GM19025 (cell line): Measurements from ENCODE around the gene ARHGEF10L.

Experiments
- ATAC-seq: cut with Tn5 transposase; IDR thresholded peaks from one replicate; pipeline ENCODE4 v1.9.1; 2021; ENCODE audit warnings: mild to moderate bottlenecking, low read depth, moderate library complexity; ENCODE audit not compliant: unreplicated experiment

The ARHGEF10L gene

GRCh38 chr1:17690906-17691634 lies 151.6 kb downstream of the ARHGEF10L start:
- no peak for ATAC-seq

- ATAC-seq, result no peak
Observed at GRCh38 chr1:17692645-17693044, 153.1 kb downstream of the ARHGEF10L start.

- ATAC-seq, result no peak
Observed at GRCh38 chr1:17696417-17697301, 157.2 kb downstream of the ARHGEF10L start.

GRCh38 chr1:17697458-17697857 lies 158.0 kb downstream of the ARHGEF10L start:
- ATAC-seq, result no peak

GRCh38 chr1:17699581-17699980 lies 160.1 kb downstream of the ARHGEF10L start:
- no peak for ATAC-seq

- no peak for ATAC-seq
Observed at GRCh38 chr1:17700945-17701810, 161.7 kb downstream of the ARHGEF10L start.

DNA sequence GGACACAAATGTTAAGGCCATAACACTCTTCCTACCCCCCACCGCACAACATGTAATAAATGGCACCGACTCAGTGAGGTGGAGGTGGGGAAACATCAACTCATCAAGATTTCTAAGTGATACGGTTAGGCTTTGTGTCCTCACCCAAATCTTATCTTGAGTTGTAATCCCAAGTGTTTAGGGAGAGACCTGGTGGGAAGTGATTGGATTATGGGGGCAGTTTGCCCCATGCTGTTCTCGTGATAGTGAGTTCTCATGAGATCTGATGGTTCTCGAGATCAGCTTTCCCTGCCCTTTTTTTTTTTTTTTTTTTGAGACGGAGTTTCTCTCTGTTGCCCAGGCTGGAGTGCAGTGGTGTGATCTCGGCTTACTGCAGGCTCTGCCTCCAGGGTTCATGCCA lies 164.7 kb downstream of the ARHGEF10L start:
- no peak for ATAC-seq

DNA sequence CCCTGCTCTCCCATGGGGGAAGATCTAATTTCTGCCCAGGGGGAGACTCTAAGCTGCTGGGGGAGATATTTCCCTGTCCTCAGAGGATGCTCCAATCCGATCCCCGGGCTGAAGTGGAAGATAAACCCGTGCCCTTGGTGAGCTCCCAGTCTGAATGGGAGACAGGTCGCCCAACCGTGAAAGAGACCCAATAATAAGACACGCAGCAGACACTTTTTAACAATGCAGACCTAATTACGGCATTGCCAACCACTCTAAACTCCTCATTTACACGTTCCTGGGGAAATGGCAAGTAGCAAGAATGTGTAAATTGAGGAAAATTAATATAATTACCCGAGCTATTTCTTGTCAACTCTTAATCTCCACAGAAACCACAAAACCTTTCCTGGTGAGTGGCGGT lies 166.9 kb downstream of the ARHGEF10L start:
- ATAC-seq, result no peak

DNA sequence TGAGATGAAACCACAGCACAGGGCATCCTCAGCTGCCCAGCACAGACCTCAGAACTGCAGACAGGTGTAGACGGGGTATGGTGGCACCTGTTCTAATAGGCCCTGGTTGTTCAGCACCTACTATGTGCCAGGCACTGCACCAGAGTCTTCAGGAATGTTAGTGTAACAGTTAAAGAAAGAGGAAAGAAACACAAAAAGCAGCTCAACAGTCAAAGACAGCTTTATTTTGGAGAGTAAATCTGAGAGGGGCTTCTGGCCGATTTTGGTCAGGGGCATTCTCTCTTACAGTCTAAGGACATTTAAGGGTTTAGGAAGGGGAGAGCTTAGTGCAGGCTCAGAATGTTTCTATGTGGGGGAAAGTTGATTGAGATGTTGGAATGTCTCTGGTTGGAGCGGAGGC lies 170.5 kb downstream of the ARHGEF10L start:
- ATAC-seq, result no peak

- ATAC-seq, result no peak
Observed at GRCh38 chr1:17710889-17711576, 171.5 kb downstream of the ARHGEF10L start.

GRCh38 chr1:17711577-17711910 lies 172.0 kb downstream of the ARHGEF10L start:
- ATAC-seq, result no peak

DNA sequence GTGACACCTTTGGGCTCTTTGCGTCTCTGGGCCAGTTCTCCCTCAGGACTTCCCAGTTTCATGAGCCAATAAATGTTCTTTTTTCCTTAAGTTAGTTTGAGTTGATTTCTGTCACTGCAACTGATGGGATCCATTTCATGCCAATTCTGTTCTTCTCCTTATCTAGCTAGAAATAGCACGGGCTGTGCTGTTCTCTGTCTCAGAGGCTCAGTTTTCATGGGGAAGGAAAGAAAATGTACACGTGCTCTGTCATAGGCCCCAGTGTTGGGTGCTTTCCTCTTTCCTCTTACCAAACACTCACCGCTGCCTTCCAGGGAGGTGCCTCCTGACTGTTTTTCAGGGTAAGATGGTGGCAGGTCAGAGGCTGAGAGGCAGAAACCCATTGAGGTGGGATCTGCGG lies 172.4 kb downstream of the ARHGEF10L start:
- no peak for ATAC-seq

DNA sequence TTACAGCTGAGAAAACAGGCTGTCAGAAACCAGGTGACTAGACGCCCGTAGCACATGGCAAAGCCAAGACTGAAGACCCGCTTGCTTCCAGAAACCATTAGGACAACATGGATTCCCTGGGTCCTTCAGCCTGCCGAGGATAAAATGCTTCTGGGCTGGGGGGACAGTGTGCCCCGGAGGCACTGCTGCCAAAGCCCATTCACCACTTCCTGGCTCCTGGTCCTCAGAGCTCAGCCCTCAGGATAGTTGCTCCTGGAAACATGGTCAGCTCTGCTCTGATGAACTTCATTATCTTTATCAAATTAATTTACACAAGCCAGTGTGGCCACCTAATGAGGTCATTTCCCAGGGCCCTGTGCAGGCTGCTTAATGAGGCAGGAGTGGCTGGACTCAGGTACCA lies 174.5 kb downstream of the ARHGEF10L start:
- no peak for ATAC-seq

GRCh38 chr1:17717594-17718535 lies 178.4 kb downstream of the ARHGEF10L start:
- no peak for ATAC-seq

DNA sequence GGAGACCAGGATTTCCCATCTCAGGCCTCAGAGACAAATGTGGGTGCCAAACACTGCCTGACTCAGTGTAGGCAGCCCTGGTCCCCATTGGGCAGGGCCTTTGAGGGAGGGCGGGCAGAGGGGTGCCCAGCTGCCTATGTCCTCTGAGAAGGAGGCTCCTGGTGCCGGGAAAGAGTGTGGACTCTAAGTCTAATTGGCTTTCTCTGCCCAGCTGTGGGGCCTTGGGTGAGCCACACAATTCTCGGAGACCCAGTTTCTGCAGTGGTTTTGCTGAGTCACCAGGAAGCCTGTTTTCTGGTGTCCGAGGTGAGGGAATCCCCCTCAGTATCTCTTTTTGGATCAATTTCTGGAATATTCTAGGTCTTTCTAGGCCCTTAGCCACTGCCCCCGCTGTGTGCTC lies 180.4 kb downstream of the ARHGEF10L start:
- no peak for ATAC-seq

GRCh38 chr1:17721444-17721843 lies 181.9 kb downstream of the ARHGEF10L start:
- no peak for ATAC-seq

DNA sequence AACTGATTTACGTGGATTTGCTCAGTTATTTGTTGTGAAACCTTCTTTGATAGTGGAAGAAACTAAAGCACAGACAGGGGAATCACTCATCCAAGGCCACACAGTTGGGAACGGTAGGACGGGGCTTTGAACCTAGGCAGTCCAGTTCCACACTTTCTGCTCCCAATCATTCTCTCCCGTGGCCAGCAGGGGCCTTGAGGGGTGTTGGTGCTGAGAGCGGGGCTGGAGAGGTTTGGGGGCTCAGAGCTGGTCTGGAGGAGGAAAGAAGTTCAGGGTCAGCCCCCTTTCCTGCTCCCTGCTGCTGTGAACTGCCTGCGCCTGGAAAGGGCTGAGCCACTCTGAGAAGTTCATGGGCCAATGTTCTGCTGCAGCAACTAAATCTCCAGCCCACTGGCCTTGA lies 184.2 kb downstream of the ARHGEF10L start:
- ATAC-seq, result no peak

- ATAC-seq, result no peak
Observed at GRCh38 chr1:17724150-17724549, 184.7 kb downstream of the ARHGEF10L start.

- no peak for ATAC-seq
Observed at GRCh38 chr1:17725084-17725719, 185.7 kb downstream of the ARHGEF10L start.
